ENCODE data around the gene ADAP1.

DNA sequence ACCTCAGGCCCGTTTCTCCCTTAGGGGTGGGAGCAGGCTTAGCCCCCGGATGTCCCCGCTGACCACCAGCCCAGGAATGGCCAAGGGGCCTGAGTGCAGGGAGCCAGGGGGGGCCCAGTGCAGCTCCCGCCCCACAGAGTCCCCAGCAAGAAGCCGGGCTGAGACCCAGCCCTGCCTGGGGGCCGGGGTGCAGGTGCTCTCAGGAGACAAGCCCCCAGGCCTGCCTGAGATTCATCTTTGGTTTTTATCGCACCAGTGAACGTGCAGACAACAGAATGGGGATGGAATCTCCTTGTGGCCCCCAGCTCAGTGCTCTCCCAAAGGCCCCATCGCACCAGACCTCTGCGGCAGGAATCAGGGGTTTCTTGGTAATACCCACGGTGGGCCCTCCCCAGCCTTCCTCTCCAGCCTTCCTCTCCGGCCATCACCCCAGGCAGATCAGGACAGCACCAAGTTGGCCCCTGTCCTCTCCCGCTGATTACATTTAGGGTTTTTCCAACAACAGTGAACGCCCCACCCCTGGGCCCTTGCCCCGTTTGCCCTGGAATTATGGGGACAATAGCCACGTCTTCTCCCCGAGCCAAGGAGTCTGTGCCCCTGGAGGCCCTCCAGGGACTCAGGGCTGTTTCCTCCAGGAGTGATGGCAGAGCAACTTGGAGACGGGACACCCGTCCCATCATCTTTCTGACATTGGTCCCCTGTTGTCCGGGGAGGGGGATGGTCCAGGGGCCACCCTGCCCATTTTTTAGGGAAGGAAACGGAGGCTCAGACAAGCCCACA is 22.4 kb downstream of the ADAP1 start:
- TF ChIP-seq, protein P1, sequence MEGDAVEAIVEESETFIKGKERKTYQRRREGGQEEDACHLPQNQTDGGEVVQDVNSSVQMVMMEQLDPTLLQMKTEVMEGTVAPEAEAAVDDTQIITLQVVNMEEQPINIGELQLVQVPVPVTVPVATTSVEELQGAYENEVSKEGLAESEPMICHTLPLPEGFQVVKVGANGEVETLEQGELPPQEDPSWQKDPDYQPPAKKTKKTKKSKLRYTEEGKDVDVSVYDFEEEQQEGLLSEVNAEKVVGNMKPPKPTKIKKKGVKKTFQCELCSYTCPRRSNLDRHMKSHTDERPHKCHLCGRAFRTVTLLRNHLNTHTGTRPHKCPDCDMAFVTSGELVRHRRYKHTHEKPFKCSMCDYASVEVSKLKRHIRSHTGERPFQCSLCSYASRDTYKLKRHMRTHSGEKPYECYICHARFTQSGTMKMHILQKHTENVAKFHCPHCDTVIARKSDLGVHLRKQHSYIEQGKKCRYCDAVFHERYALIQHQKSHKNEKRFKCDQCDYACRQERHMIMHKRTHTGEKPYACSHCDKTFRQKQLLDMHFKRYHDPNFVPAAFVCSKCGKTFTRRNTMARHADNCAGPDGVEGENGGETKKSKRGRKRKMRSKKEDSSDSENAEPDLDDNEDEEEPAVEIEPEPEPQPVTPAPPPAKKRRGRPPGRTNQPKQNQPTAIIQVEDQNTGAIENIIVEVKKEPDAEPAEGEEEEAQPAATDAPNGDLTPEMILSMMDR (conservative IDR thresholded peaks at IDR 0.05; ENCODE audit: low read length), result no peak
- TF ChIP-seq EZH2phosphoT487 (IDR thresholded peaks at IDR 0.05; ENCODE audit: borderline replicate concordance), result no peak

Data from Loucy (cell line).